HepG2 (cell line): ENCODE data around the gene TMEM9. TPM values are rescaled to one million over a fixed set of nuclear protein-coding genes. Genes with fewer than 3 reads are reported as not detected.

ENCODE experiments used
- ATAC-seq: fragments of 200-7000 bp; cut with Tn5 transposase; 3 replicates; pipeline ENCODE4 v1.9.1; 2020; ENCODE audit warnings: mild to moderate bottlenecking, moderate library complexity
- BruUV-seq: library from RNA; stranded (reverse); fragments of 400-500 nt; replicated peaks from 2 replicates; lab custom pipeline; 2021; lab: Mats Ljungman, UMichigan
- CTCF ChIA-PET: fragments of 300-600 bp; formaldehyde crosslinking; extraction: SDS; loops from one replicate; lab custom pipeline; 2021; ENCODE audit warnings: low total read pairs, inconsistent platforms, low intra/inter-chr PET ratio; lab: Yijun Ruan, JAX
- POLR2A ChIA-PET: fragments of 350-600 bp; sonication (Branson Sonifier 250); formaldehyde crosslinking; loops from one replicate; lab custom pipeline; 2020; ENCODE audit warnings: antibody characterized with exemption, inconsistent platforms; lab: Yijun Ruan, JAX
- DNase-seq: peaks from one replicate; pipeline ENCODE4 v3.0.0-alpha.2; 2015; ENCODE audit warnings: low spot score
- FAIRE-seq: peaks from 3 replicates; lab custom pipeline; 2011; peaks lifted over from hg19 to GRCh38; lab: Jason Lieb, UNC
- H2AFZ ChIP-seq: one replicate; pipeline ENCODE4 v1.6.1; 2011; ENCODE audit warnings: low read length, inconsistent platforms
- H3K27ac ChIP-seq: fragments of 300-600 bp; 3 replicates; pipeline ENCODE4 v1.8.0; 2011; ENCODE audit warnings: mixed run types, mild to moderate bottlenecking, mixed read lengths, low read length, inconsistent platforms; ENCODE audit not compliant: insufficient read depth; ENCODE audit errors: extremely low read length
- H3K27me3 ChIP-seq, 2 experiments: fragments of 200-600 bp in 1 of 2; 2 replicates in 1 of 2; 3 replicates in 1 of 2; pipeline versions ENCODE4 v1.6.0 to v1.8.0; 2011; ENCODE audit warnings: low read length in 2 of 2, mild to moderate bottlenecking in 2 of 2, moderate library complexity in 2 of 2, inconsistent platforms in 1 of 2; ENCODE audit not compliant: insufficient read depth in 2 of 2, control insufficient read depth in 1 of 2
- H3K36me3 ChIP-seq, 2 experiments: fragments of 200-600 bp in 1 of 2; replicated peaks in 1 of 2; 2 replicates in 1 of 2; 3 replicates in 1 of 2; pipeline versions ENCODE4 v1.5.1 to v1.8.0; 2011; ENCODE audit warnings: low read length in 2 of 2, inconsistent platforms in 1 of 2; ENCODE audit not compliant: insufficient read depth in 2 of 2, control insufficient read depth in 1 of 2
- H3K4me1 ChIP-seq: 2 replicates; pipeline ENCODE4 v1.5.1; 2012; ENCODE audit warnings: low read length, inconsistent platforms; ENCODE audit not compliant: insufficient read depth
- H3K4me2 ChIP-seq: 2 replicates; pipeline ENCODE4 v1.6.0; 2011; ENCODE audit warnings: low read depth, low read length, inconsistent platforms
- H3K4me3 ChIP-seq, 3 experiments: fragments of 200-600 bp in 1 of 3; sonication (generic), shearing (Covaris generic) in 1 of 3; replicated peaks in 1 of 3; 2 replicates each; pipeline ENCODE4 v1.5.1; 2011 to 2016; ENCODE audit warnings: low read length in 3 of 3, inconsistent platforms in 2 of 3, low read depth in 2 of 3, mild to moderate bottlenecking in 2 of 3, control low read depth in 1 of 3, mixed read lengths in 1 of 3; ENCODE audit not compliant: insufficient read depth in 1 of 3
- H3K79me2 ChIP-seq: one replicate; pipeline ENCODE4 v1.6.1; 2011; ENCODE audit warnings: low read length, inconsistent platforms; ENCODE audit not compliant: insufficient read depth
- H3K9ac ChIP-seq: 2 replicates; pipeline ENCODE4 v1.6.0; 2011; ENCODE audit warnings: mild to moderate bottlenecking, low read depth, low read length, inconsistent platforms; ENCODE audit not compliant: insufficient read depth
- H3K9me3 ChIP-seq: 2 replicates; pipeline ENCODE4 v1.5.1; 2012; ENCODE audit warnings: mild to moderate bottlenecking, low read length
- H4K20me1 ChIP-seq: 2 replicates; pipeline ENCODE4 v1.6.0; 2011; ENCODE audit warnings: inconsistent platforms, mild to moderate bottlenecking, low read length, moderate library complexity; ENCODE audit not compliant: insufficient read depth
- ATF6 ChIP-seq: sonication (generic); formaldehyde crosslinking; conservative IDR thresholded peaks from 2 replicates; pipeline ENCODE4 v1.4.0; 2020; ENCODE audit warnings: missing genetic modification reagents
- HOXA9 ChIP-seq: sonication (generic); formaldehyde crosslinking; IDR thresholded peaks from 2 replicates; pipeline ENCODE4 v1.8.1; 2022; ENCODE audit warnings: missing genetic modification reagents, mild to moderate bottlenecking, moderate library complexity, borderline replicate concordance
- KLF16 ChIP-seq, 2 experiments: sonication (generic) in 1 of 2; formaldehyde crosslinking in 1 of 2; IDR thresholded peaks; 2 replicates each; pipeline versions ENCODE4 v1.6.1 to v1.8.0; 2016 to 2023; ENCODE audit warnings: missing genetic modification reagents in 2 of 2, missing compliant biosample characterization in 1 of 2
- SRF ChIP-seq: IDR thresholded peaks from 2 replicates; pipeline ENCODE4 v1.6.1; 2011; ENCODE audit warnings: mild to moderate bottlenecking, low read depth, low read length, moderate library complexity
- ZNF207 ChIP-seq: fragments of 450-650 bp; IDR thresholded peaks from 2 replicates; pipeline ENCODE4 v1.6.1; 2016; ENCODE audit warnings: antibody characterized with exemption, borderline replicate concordance
- ZNF24 ChIP-seq: fragments of 450-650 bp; IDR thresholded peaks from 2 replicates; pipeline ENCODE4 v1.6.1; 2017; ENCODE audit warnings: antibody characterized with exemption, mild to moderate bottlenecking
- ZNF547 ChIP-seq: sonication (generic); formaldehyde crosslinking; IDR thresholded peaks from 2 replicates; pipeline ENCODE4 v1.5.1; 2020; ENCODE audit warnings: mild to moderate bottlenecking, missing genetic modification reagents
- ZNF556 ChIP-seq: sonication (generic); formaldehyde crosslinking; IDR thresholded peaks from 2 replicates; pipeline ENCODE4 v1.4.0; 2020; ENCODE audit warnings: mild to moderate bottlenecking, missing genetic modification reagents, borderline replicate concordance
- WGBS: methylation state at CpG from one replicate; pipeline ENCODE4 v1.1.6; 2017; ENCODE audit warnings: low lambda C conversion rate; 5-methylcytosine and 5-hydroxymethylcytosine counted together
- in situ Hi-C: cut with HindIII; loops from 2 replicates; pipeline ENCODE4 v1.10.0; 2017; ENCODE audit warnings: low pct_unique_long_range_greater_than_20kb; ENCODE audit not compliant: extremely low pct_ligation_motif_present
- intact Hi-C: fragments of 100-400 bp; cut with micrococcal nuclease; formaldehyde crosslinking; loops from one replicate; pipeline ENCODE4 v1.10.0; 2022; ENCODE audit not compliant: unreplicated experiment
- polyA plus RNA-seq, 8 experiments: library from polyadenylated mRNA; depleted of rRNA in 3 of 8; stranded (reverse) in 7 of 8; unstranded in 1 of 8; fragments of >200 nt; fragmentation: Illumina TruSeq in 4 of 8; extraction: Trizol in 4 of 8; gene quantifications; 2 replicates each; pipeline versions ENCODE4 v1.2.1 to v1.2.3, GENCODE V29; 2011 to 2016; ENCODE audit warnings: low read depth in 4 of 8, missing spikeins in 1 of 8, mixed read lengths in 1 of 8; ENCODE audit not compliant: insufficient read depth in 1 of 8
- total RNA-seq, 5 experiments: library from RNA; depleted of rRNA; stranded (reverse); fragments of >200 nt; fragmentation: Illumina TruSeq; extraction: Trizol; gene quantifications; 2 replicates each; pipeline ENCODE4 v1.2.3, GENCODE V29; 2016; ENCODE audit warnings: low read depth in 1 of 5

TMEM9 gene
- total and polyA plus RNA-seq, 2 of the 13 experiments (the other 11 are each of a cell fraction or from before 2014, with no cell fraction given): 60.9 to 102 TPM

GRCh38 chr1:201142011-201142848, 12.0 kb downstream of the TMEM9 start:
- no peak for DNase-seq
- Histone ChIP-seq H2AFZ (no peak overlapping the region), H3K4me3 (no peak overlapping the region), H3K27ac (no peak overlapping the region), H3K4me1 (no peaks in the 10 kb centered on the region), H3K9me3 (no peaks in the 10 kb centered on the region), H3K36me3 (peaks cover 27 to 92% of the 10 kb centered on the region in 2 experiments; a peak in 4 of 5 replicates), H3K9ac (no peak overlapping the region), H3K79me2 (no peaks in the 10 kb centered on the region), H4K20me1 (0 out of 2 replicates have a peak, but pooled peaks cover 4% of the 10 kb centered on the region), H3K4me2 (no peak overlapping the region), H3K27me3 (no peaks in the 10 kb centered on the region)
- no peak for FAIRE-seq
- CTCF ChIA-PET: no interaction called here
- in situ Hi-C loops: no loop called here
- intact Hi-C loops: no loop called here
- ATAC-seq: no peak
- POLR2A ChIA-PET: no interaction called here
- no peak for TF ChIP-seq ZNF556 (CRISPR knock-in tag)
- no peak for TF ChIP-seq ATF6 (CRISPR knock-in tag)
- TF ChIP-seq ZNF207: no peak
- TF ChIP-seq SRF: no peak
- no peak for TF ChIP-seq ZNF24
- no peak for TF ChIP-seq KLF16 (CRISPR knock-in tag; IDR thresholded peaks at IDR 0.05)
- no peak for TF ChIP-seq HOXA9 (CRISPR knock-in tag)
- no peak for TF ChIP-seq ZNF547 (CRISPR knock-in tag)
- WGBS: 93% methylated on average over 13 of the region's 16 CpGs
- BruUV-seq: no TSS peak
